NCI-H1048 (cell line): ENCODE results near the gene NARS2.
A peak's percentile ranks its signal among the peaks of the same experiment; 100 is the strongest.

ENCODE experiments used
- DNase-seq: peaks from one replicate; lab custom pipeline; 2025; lab: John Stamatoyannopoulos, UW

Gene NARS2

GRCh38 chr11:78432956-78433355 lies 141.7 kb downstream of the NARS2 start:
- no peak for DNase-seq

GRCh38 chr11:78432058-78432515 lies 142.6 kb downstream of the NARS2 start:
- DNase-seq: no peak

GRCh38 chr11:78429660-78430059 lies 145.0 kb downstream of the NARS2 start:
- DNase-seq: no peak

GRCh38 chr11:78429209-78429608 lies 145.5 kb downstream of the NARS2 start:
- DNase-seq: no peak

GRCh38 chr11:78428773-78429172 lies 145.9 kb downstream of the NARS2 start:
- DNase-seq: no peak

GRCh38 chr11:78428266-78428636 lies 146.4 kb downstream of the NARS2 start:
- DNase-seq: no peak

GRCh38 chr11:78427615-78428265 lies 146.9 kb downstream of the NARS2 start:
- DNase-seq: no peak

GRCh38 chr11:78426845-78427244 lies 147.8 kb downstream of the NARS2 start:
- no peak for DNase-seq

GRCh38 chr11:78425399-78426070 lies 149.1 kb downstream of the NARS2 start:
- no peak for DNase-seq

- no peak for DNase-seq
Measured at GRCh38 chr11:78424334-78425270, 150.1 kb downstream of the NARS2 start.

- no peak for DNase-seq
Measured at GRCh38 chr11:78423241-78423640, 151.4 kb downstream of the NARS2 start.

GRCh38 chr11:78420796-78421209 lies 153.9 kb downstream of the NARS2 start:
- no peak for DNase-seq

- peak; percentile 56 for DNase-seq
Measured at GRCh38 chr11:78420255-78420764, 154.4 kb downstream of the NARS2 start.

GRCh38 chr11:78419327-78419726 lies 155.3 kb downstream of the NARS2 start:
- no peak for DNase-seq

GRCh38 chr11:78418584-78419211 lies 156.0 kb downstream of the NARS2 start:
- no peak for DNase-seq

GRCh38 chr11:78417888-78418583 lies 156.6 kb downstream of the NARS2 start:
- DNase-seq: peak; percentile 41

- no peak for DNase-seq
Measured at GRCh38 chr11:78417175-78417887, 157.3 kb downstream of the NARS2 start, which contains the start of gene GAB2. Gene GAB2 (minus strand): TSS chr11:78417820. CDS start chr11:78417720, 100 bp downstream.

- peak; percentile 41 for DNase-seq
Measured at GRCh38 chr11:78416285-78417174, 158.1 kb downstream of the NARS2 start.

GRCh38 chr11:78415338-78415737 lies 159.3 kb downstream of the NARS2 start:
- no peak for DNase-seq
